NB4 (cell line): ENCODE measurements around the gene C17orf113.

Experiments
- MYC ChIP-seq: IDR thresholded peaks from 2 replicates; pipeline ENCODE4 v1.6.1; 2011; ENCODE audit warnings: low read depth, low read length
- POLR2A ChIP-seq: IDR thresholded peaks from 2 replicates; pipeline ENCODE4 v1.6.1; 2011; ENCODE audit warnings: mild to moderate bottlenecking; ENCODE audit not compliant: insufficient read length; ENCODE audit errors: extremely low read depth
- TF ChIP-seq, protein P1 (sequence below): IDR thresholded peaks from one replicate; pipeline ENCODE4 v1.5.1; 2012; ENCODE audit warnings: low read depth, low read length
- TF ChIP-seq, protein P2 (sequence below): IDR thresholded peaks from 2 replicates; pipeline ENCODE4 v1.6.1; 2011; ENCODE audit warnings: low read depth, low read length

DNA sequence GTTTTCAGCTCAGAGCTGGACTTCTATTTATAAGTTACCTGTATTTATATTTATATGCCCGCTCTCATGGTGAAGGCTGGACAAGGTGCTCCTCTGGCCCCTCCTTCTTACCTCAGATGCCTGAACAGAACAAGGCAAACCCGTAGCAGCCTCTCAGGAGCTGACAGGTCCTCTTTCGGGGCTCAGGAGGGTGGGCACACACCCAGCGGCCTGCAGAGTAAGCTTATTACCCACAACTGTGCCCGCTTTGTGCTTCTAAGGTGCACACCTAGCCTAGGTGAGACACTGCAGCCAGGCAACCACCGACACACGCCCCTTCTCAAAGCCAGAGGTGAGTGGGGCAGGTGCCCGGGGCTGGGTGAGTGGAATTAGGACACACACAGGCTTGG, 25.2 kb downstream of the C17orf113 start:
- TF ChIP-seq, protein P1, sequence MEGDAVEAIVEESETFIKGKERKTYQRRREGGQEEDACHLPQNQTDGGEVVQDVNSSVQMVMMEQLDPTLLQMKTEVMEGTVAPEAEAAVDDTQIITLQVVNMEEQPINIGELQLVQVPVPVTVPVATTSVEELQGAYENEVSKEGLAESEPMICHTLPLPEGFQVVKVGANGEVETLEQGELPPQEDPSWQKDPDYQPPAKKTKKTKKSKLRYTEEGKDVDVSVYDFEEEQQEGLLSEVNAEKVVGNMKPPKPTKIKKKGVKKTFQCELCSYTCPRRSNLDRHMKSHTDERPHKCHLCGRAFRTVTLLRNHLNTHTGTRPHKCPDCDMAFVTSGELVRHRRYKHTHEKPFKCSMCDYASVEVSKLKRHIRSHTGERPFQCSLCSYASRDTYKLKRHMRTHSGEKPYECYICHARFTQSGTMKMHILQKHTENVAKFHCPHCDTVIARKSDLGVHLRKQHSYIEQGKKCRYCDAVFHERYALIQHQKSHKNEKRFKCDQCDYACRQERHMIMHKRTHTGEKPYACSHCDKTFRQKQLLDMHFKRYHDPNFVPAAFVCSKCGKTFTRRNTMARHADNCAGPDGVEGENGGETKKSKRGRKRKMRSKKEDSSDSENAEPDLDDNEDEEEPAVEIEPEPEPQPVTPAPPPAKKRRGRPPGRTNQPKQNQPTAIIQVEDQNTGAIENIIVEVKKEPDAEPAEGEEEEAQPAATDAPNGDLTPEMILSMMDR, result no peak
- TF ChIP-seq POLR2A (no peak), MYC (no peak)
- TF ChIP-seq, protein P2, sequence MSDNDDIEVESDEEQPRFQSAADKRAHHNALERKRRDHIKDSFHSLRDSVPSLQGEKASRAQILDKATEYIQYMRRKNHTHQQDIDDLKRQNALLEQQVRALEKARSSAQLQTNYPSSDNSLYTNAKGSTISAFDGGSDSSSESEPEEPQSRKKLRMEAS, result no peak
